Measurements from ENCODE around the gene ODF4.
"Not testable (repeated sequence)": the region's sequence is repeated elsewhere in the genome, so short reads cannot be mapped to it uniquely, and the experiment has no call there.

Gene ODF4

GRCh38 chr17:8369944-8370343 is 30.3 kb downstream of the ODF4 start:
- DNase-seq, result no peak

GRCh38 chr17:8371786-8372185 is 32.1 kb downstream of the ODF4 start:
- DNase-seq, result no peak

GRCh38 chr17:8372422-8372821 is 32.8 kb downstream of the ODF4 start:
- DNase-seq, result no peak

- DNase-seq, result not testable (repeated sequence)
Observed at GRCh38 chr17:8373856-8374255, 34.2 kb downstream of the ODF4 start.

GRCh38 chr17:8375738-8376259 is 36.2 kb downstream of the ODF4 start:
- DNase-seq, result no peak

- peak; percentile 89 to 90 for DNase-seq
Observed at GRCh38 chr17:8376271-8377067, 36.8 kb downstream of the ODF4 start, which contains the start of gene KRABD2. Gene KRABD2 (minus strand): TSS chr17:8376704.

- DNase-seq, result no peak
Observed at GRCh38 chr17:8377422-8377821, 37.8 kb downstream of the ODF4 start.

GRCh38 chr17:8378117-8378516 is 38.5 kb downstream of the ODF4 start:
- DNase-seq, result not testable (repeated sequence)

GRCh38 chr17:8380049-8380448 is 40.4 kb downstream of the ODF4 start:
- no peak for DNase-seq

- peak in 1 of 2 donors; percentile 17 for DNase-seq
Observed at GRCh38 chr17:8382052-8382879, 42.6 kb downstream of the ODF4 start.

- DNase-seq, result no peak
Observed at GRCh38 chr17:8382880-8383142, 43.2 kb downstream of the ODF4 start.

GRCh38 chr17:8383143-8383822 is 43.6 kb downstream of the ODF4 start, which contains the start of gene RPL26:
Gene RPL26 (minus strand): TSS chr17:8383193. CDS start chr17:8382310, 883 bp downstream.
- peak; percentile 98 for DNase-seq

GRCh38 chr17:8384801-8385378 is 45.2 kb downstream of the ODF4 start:
- DNase-seq, result no peak

- no peak for DNase-seq
Observed at GRCh38 chr17:8386841-8387240, 47.2 kb downstream of the ODF4 start.

- DNase-seq, result peak; percentile 48 to 54
Observed at GRCh38 chr17:8387914-8388651, 48.4 kb downstream of the ODF4 start.

GRCh38 chr17:8391711-8392110 is 52.1 kb downstream of the ODF4 start:
- no peak for DNase-seq

GRCh38 chr17:8392274-8392673 is 52.6 kb downstream of the ODF4 start:
- DNase-seq, result no peak

GRCh38 chr17:8392674-8393469 is 53.2 kb downstream of the ODF4 start:
- DNase-seq, result no peak

- DNase-seq, result peak; percentile 63 to 64
Observed at GRCh38 chr17:8393470-8394231, 54.0 kb downstream of the ODF4 start.

- DNase-seq, result not testable (repeated sequence)
Observed at GRCh38 chr17:8394497-8394896, 54.9 kb downstream of the ODF4 start.
